Measurements from ENCODE around the gene MADCAM1. TPM values are rescaled to one million over a fixed set of nuclear protein-coding genes. Genes with fewer than 3 reads are reported as not detected.

Gene MADCAM1
- total and polyA plus RNA-seq, 2 donors from 2014 or later, result 0.50 to 0.77 TPM

- FAIRE-seq (no peak), DNase-seq (peak in 4 of 5 donors; percentile 52 to 77 (median 54))
- Histone ChIP-seq H3K36me3 (ENCODE audit: control insufficient read depth in 2 of 3, insufficient read depth in 3 of 3, low read length in 3 of 3) (no peaks in the 10 kb centered on the region), H3K27me3 (ENCODE audit: control insufficient read depth, insufficient read depth, low read length) (peaks cover 13% of the 10 kb centered on the region), H3K4me3 (ENCODE audit: low read length in 3 of 3) (no peak overlapping the region), H3K9me3 (ENCODE audit: control insufficient read depth in 2 of 3, insufficient read depth in 1 of 3, low read length in 3 of 3) (no peaks in the 10 kb centered on the region), H3K9ac (ENCODE audit: low read length in 3 of 3) (no peak overlapping the region), H3K27ac (ENCODE audit: low read depth in 2 of 2, low read length in 2 of 2) (no peak overlapping the region), H3K4me1 (ENCODE audit: control insufficient read depth in 2 of 3, insufficient read depth in 2 of 3, low read depth in 1 of 3, low read length in 3 of 3) (peaks cover 0 to 4% (median 0%) of the 10 kb centered on the region in 3 donors)
- intact Hi-C loops (cut with DNase I), result no loop called here
- peak; percentile 30 for TF ChIP-seq CTCF (IDR thresholded peaks at IDR 0.05; ENCODE audit: borderline replicate concordance, extremely low read depth, insufficient read depth)
These were observed 729 bp upstream of the MADCAM1 start for GRCh38 chr19:495402-496111.

GRCh38 chr19:496986-497385 is 700 bp downstream of the MADCAM1 start:
- DNase-seq, result peak in 1 of 5 donors; percentile 68
- no peak for TF ChIP-seq CTCF (IDR thresholded peaks at IDR 0.05; ENCODE audit: borderline replicate concordance, extremely low read depth, insufficient read depth)
- intact Hi-C loops (cut with DNase I), result no loop called here
- H3K4me3 ChIP-seq (ENCODE audit: low read length in 3 of 3), result no peak overlapping the region
- H3K4me1 ChIP-seq (ENCODE audit: control insufficient read depth in 2 of 3, insufficient read depth in 2 of 3, low read depth in 1 of 3, low read length in 3 of 3), result peaks cover 0 to 4% (median 0%) of the 10 kb centered on the region in 3 donors
- H3K27ac ChIP-seq (ENCODE audit: low read depth in 2 of 2, low read length in 2 of 2), result no peak overlapping the region
- no peaks in the 10 kb centered on the region for H3K9me3 ChIP-seq (ENCODE audit: control insufficient read depth in 2 of 3, insufficient read depth in 1 of 3, low read length in 3 of 3)
- no peak for FAIRE-seq
- no peaks in the 10 kb centered on the region for H3K36me3 ChIP-seq (ENCODE audit: control insufficient read depth in 2 of 3, insufficient read depth in 3 of 3, low read length in 3 of 3)
- no peak overlapping the region for H3K9ac ChIP-seq (ENCODE audit: low read length in 3 of 3)
- H3K27me3 ChIP-seq (ENCODE audit: control insufficient read depth, insufficient read depth, low read length), result peaks cover 13% of the 10 kb centered on the region

GRCh38 chr19:497491-497868 is 1.2 kb downstream of the MADCAM1 start:
- no peak for TF ChIP-seq CTCF (IDR thresholded peaks at IDR 0.05; ENCODE audit: borderline replicate concordance, extremely low read depth, insufficient read depth)
- Histone ChIP-seq H3K9me3 (ENCODE audit: control insufficient read depth in 2 of 3, insufficient read depth in 1 of 3, low read length in 3 of 3) (no peaks in the 10 kb centered on the region), H3K27ac (ENCODE audit: low read depth in 2 of 2, low read length in 2 of 2) (no peak overlapping the region), H3K4me3 (ENCODE audit: low read length in 3 of 3) (no peak overlapping the region), H3K36me3 (ENCODE audit: control insufficient read depth in 2 of 3, insufficient read depth in 3 of 3, low read length in 3 of 3) (no peaks in the 10 kb centered on the region), H3K4me1 (ENCODE audit: control insufficient read depth in 2 of 3, insufficient read depth in 2 of 3, low read depth in 1 of 3, low read length in 3 of 3) (peaks cover 0 to 4% (median 0%) of the 10 kb centered on the region in 3 donors), H3K9ac (ENCODE audit: low read length in 3 of 3) (no peak overlapping the region), H3K27me3 (ENCODE audit: control insufficient read depth, insufficient read depth, low read length) (peaks cover 13% of the 10 kb centered on the region)
- FAIRE-seq (no peak), DNase-seq (no peak)
- intact Hi-C loops (cut with DNase I), result no loop called here

Measured in kidney (tissue), 14 donors.